PC-3 (cell line): Measurements from ENCODE around the gene GMEB2.
"Not testable (repeated sequence)": the region's sequence is repeated elsewhere in the genome, so short reads cannot be mapped to it uniquely, and the experiment has no call there.

ENCODE experiments used
- CTCF ChIP-seq: fragments of 300-600 bp; sonication (generic); conservative IDR thresholded peaks from 2 replicates; pipeline ENCODE4 v1.5.1; 2017; ENCODE audit warnings: antibody characterized with exemption, low read depth, mild to moderate bottlenecking, low read length
- EZH2 ChIP-seq: fragments of 300-600 bp; sonication (generic); IDR thresholded peaks from one replicate; pipeline ENCODE4 v1.6.1; 2017; ENCODE audit warnings: antibody characterized with exemption, mild to moderate bottlenecking, low read length; ENCODE audit not compliant: unreplicated experiment
- EZH2phosphoT487 ChIP-seq: fragments of 300-600 bp; sonication (generic); IDR thresholded peaks from 2 replicates; pipeline ENCODE4 v1.6.1; 2018; ENCODE audit warnings: mild to moderate bottlenecking, antibody characterized with exemption, low read length, borderline replicate concordance

- TF ChIP-seq CTCF, EZH2, EZH2phosphoT487: not testable (repeated sequence)
These were observed 23.6 kb upstream of the GMEB2 start for GRCh38 chr20:63650486-63650885.
